Neuronal stem cell (in vitro differentiated cells): ENCODE results near the gene HCN1.

Experiments
- DNase-seq: peaks from one replicate; pipeline ENCODE4 v3.0.0-alpha.2; 2013; ENCODE audit warnings: low spot score
- H2AFZ ChIP-seq: one replicate; pipeline ENCODE4 v1.6.1; 2013; ENCODE audit warnings: mild to moderate bottlenecking, low read length, inconsistent platforms
- H2AK5ac ChIP-seq: 2 replicates; pipeline ENCODE4 v1.6.1; 2013; ENCODE audit warnings: low read depth, mild to moderate bottlenecking, inconsistent platforms, low read length, moderate library complexity, mixed read lengths
- H2BK120ac ChIP-seq: 2 replicates; pipeline ENCODE4 v1.6.1; 2013; ENCODE audit warnings: low read depth, mild to moderate bottlenecking, inconsistent platforms, low read length, moderate library complexity, mixed read lengths
- H2BK12ac ChIP-seq: one replicate; pipeline ENCODE4 v1.6.1; 2013; ENCODE audit warnings: low read length, inconsistent platforms
- H2BK15ac ChIP-seq: 2 replicates; pipeline ENCODE4 v1.6.1; 2013; ENCODE audit warnings: mild to moderate bottlenecking, low read length, inconsistent platforms, mixed read lengths
- H2BK5ac ChIP-seq: one replicate; pipeline ENCODE4 v1.6.1; 2013; ENCODE audit warnings: inconsistent platforms, mild to moderate bottlenecking, low read length, moderate library complexity
- H3K14ac ChIP-seq: one replicate; pipeline ENCODE4 v1.6.1; 2013; ENCODE audit warnings: low read length, inconsistent platforms
- H3K18ac ChIP-seq: 2 replicates; pipeline ENCODE4 v1.6.1; 2013; ENCODE audit warnings: low read length, inconsistent platforms
- H3K23ac ChIP-seq: 2 replicates; pipeline ENCODE4 v1.6.1; 2013; ENCODE audit warnings: low read depth, mild to moderate bottlenecking, mixed read lengths, low read length, inconsistent platforms; ENCODE audit not compliant: poor library complexity
- H3K27ac ChIP-seq: replicated peaks from 3 replicates; pipeline ENCODE4 v1.5.1; 2013; ENCODE audit warnings: low read length, inconsistent platforms
- H3K27me3 ChIP-seq, 3 experiments: 2 replicates each; pipeline ENCODE4 v1.6.1; 2013; ENCODE audit warnings: low read length in 3 of 3, mild to moderate bottlenecking in 2 of 3, inconsistent platforms in 1 of 3, low read depth in 1 of 3, mixed read lengths in 1 of 3, moderate library complexity in 1 of 3; ENCODE audit not compliant: control insufficient read depth in 3 of 3, insufficient read depth in 3 of 3
- H3K36me3 ChIP-seq, 2 donors: replicated peaks in 1 of 2; 2 replicates each; pipeline ENCODE4 v1.6.1; 2013; ENCODE audit warnings: low read length in 2 of 2; ENCODE audit not compliant: control insufficient read depth in 2 of 2, insufficient read depth in 2 of 2
- H3K4ac ChIP-seq: 2 replicates; pipeline ENCODE4 v1.6.1; 2013; ENCODE audit warnings: inconsistent platforms, mild to moderate bottlenecking, low read length, moderate library complexity
- H3K4me1 ChIP-seq, 2 donors: 1 replicate in 1 of 2; 2 replicates in 1 of 2; pipeline ENCODE4 v1.6.1; 2013; ENCODE audit warnings: low read length in 2 of 2, low read depth in 1 of 2; ENCODE audit not compliant: control insufficient read depth in 2 of 2, insufficient read depth in 1 of 2
- H3K4me2 ChIP-seq: one replicate; pipeline ENCODE4 v1.6.1; 2013; ENCODE audit warnings: mild to moderate bottlenecking, low read length, inconsistent platforms; ENCODE audit not compliant: insufficient read depth, poor library complexity, severe bottlenecking
- H3K4me3 ChIP-seq, 2 donors: 2 replicates each; pipeline ENCODE4 v1.5.1; 2013; ENCODE audit warnings: low read length in 2 of 2, mild to moderate bottlenecking in 2 of 2, inconsistent platforms in 1 of 2, moderate library complexity in 1 of 2
- H3K79me1 ChIP-seq: one replicate; pipeline ENCODE4 v1.6.1; 2013; ENCODE audit warnings: low read depth, mild to moderate bottlenecking, inconsistent platforms, low read length, moderate library complexity
- H3K9ac ChIP-seq: one replicate; pipeline ENCODE4 v1.6.1; 2013; ENCODE audit warnings: mild to moderate bottlenecking, low read depth, low read length, inconsistent platforms; ENCODE audit not compliant: poor library complexity
- H3K9me3 ChIP-seq, 2 donors: replicated peaks in 1 of 2; 2 replicates each; pipeline versions ENCODE3 to v1.6.1; 2013; ENCODE audit warnings: low read length in 2 of 2, mild to moderate bottlenecking in 2 of 2, inconsistent platforms in 1 of 2, low read depth in 1 of 2, mixed read lengths in 1 of 2, moderate library complexity in 1 of 2; ENCODE audit not compliant: control insufficient read depth in 2 of 2, insufficient read depth in 1 of 2
- H4K8ac ChIP-seq: one replicate; pipeline ENCODE4 v1.6.1; 2013; ENCODE audit warnings: low read depth, mild to moderate bottlenecking, inconsistent platforms, low read length, moderate library complexity
- H4K91ac ChIP-seq: one replicate; pipeline ENCODE4 v1.6.1; 2013; ENCODE audit warnings: low read length, low read depth, mild to moderate bottlenecking, inconsistent platforms; ENCODE audit not compliant: poor library complexity
- WGBS, 2 donors: extraction: QIAGEN DNeasy Blood & Tissue Kit; methylation state at CpG; one replicate each; pipeline ENCODE4 v1.1.7; 2013; ENCODE audit warnings: missing lambda C conversion rate in 2 of 2, mixed read lengths in 1 of 2; ENCODE audit not compliant: insufficient read length in 2 of 2, insufficient replicate concordance in 1 of 2; ENCODE audit errors: extremely low coverage in 2 of 2; 5-methylcytosine and 5-hydroxymethylcytosine counted together

Gene HCN1

DNA sequence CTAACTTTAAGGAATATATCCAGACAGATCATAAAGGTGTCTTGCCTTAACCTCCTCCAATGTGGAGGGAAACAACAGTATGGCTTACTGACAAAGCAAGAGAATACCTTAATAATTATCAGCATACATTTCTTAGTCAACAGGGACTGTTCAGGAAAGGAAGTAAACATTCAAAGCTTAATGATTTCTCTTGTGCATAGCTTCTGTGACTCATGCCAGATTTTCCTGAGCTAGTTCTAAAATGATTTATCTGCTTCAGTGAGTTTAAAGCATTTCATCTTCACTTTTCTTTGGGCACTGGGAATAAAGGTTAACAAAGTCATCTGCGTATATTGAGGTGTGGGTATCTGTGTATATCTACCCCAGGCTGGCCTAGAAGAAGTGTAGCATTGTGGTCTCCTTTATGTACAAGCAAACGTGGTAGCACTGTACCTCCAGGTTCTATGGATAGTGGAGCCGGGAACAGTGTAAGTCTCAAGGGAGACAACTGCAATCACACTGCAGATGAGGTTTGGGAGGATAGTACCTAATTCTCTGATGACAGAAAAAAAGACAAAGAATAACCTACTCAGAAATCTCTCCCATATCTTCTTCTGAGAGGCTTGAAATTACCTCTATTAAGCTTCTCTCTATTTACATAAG is 284.1 kb downstream of the HCN1 start:
- Histone ChIP-seq H3K23ac (no peak overlapping the region), H3K4ac (no peak overlapping the region), H3K9ac (no peak overlapping the region), H3K36me3 (no peaks in the 10 kb centered on the region), H3K27ac (no peak overlapping the region), H3K4me3 (no peak overlapping the region), H2AK5ac (no peak overlapping the region), H2BK5ac (no peak overlapping the region), H3K4me2 (no peak overlapping the region), H2BK12ac (no peak overlapping the region), H2AFZ (peak overlapping the region; percentile 42), H4K91ac (no peak overlapping the region), H3K9me3 (no peaks in the 10 kb centered on the region), H3K27me3 (no peaks in the 10 kb centered on the region), H2BK120ac (no peak overlapping the region), H3K79me1 (no peaks in the 10 kb centered on the region), H3K4me1 (no peaks in the 10 kb centered on the region), H2BK15ac (no peak overlapping the region), H4K8ac (no peak overlapping the region), H3K14ac (no peak overlapping the region), H3K18ac (no peak overlapping the region)
- DNase-seq: no peak
- no CpG with 5 or more reads among the region's 3 CpGs for WGBS, 2 donors

DNA sequence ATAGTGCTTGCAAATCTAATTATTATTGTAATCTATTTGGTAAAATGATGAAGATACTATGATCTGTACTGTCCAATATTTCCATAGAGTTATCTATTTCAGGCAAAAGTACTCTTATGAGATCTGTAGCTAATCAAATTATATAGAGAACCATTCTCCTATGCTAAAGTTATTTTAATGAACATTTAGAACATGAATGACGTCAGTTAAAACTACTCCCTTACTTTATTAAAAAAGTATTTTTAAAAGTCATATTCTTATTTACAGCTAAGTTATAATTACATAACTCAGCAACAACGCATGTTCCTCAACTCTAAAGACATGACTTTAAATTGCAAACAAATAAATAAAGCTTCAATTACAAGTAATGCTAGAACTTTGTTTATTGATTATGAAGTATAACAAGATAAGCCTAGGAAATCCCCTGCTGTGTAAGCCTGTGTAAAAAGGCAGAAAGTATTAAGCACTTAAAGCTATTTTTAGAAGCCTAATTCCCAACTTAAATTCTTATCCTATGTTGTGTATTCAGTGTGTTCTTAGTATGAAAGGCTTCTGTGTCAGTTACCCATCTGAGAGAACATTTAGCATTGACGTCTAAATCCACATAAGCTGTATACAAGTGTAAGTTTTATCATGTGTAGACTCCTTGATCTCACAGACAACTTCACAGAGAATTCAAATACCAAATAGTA is 285.7 kb downstream of the HCN1 start:
- Histone ChIP-seq H2BK12ac (no peak overlapping the region), H3K4me2 (no peak overlapping the region), H3K4ac (no peak overlapping the region), H2BK5ac (no peak overlapping the region), H3K9ac (no peak overlapping the region), H2AK5ac (no peak overlapping the region), H2BK120ac (no peak overlapping the region), H3K9me3 (no peaks in the 10 kb centered on the region), H3K36me3 (no peaks in the 10 kb centered on the region), H3K23ac (no peak overlapping the region), H2BK15ac (no peak overlapping the region), H3K18ac (no peak overlapping the region), H4K8ac (no peak overlapping the region), H3K79me1 (no peaks in the 10 kb centered on the region), H3K4me1 (no peaks in the 10 kb centered on the region), H3K27me3 (no peaks in the 10 kb centered on the region), H3K27ac (no peak overlapping the region), H4K91ac (no peak overlapping the region), H2AFZ (no peak overlapping the region), H3K14ac (no peak overlapping the region), H3K4me3 (no peak overlapping the region)
- no CpG with 5 or more reads among the region's 3 CpGs for WGBS, 2 donors
- DNase-seq: no peak

DNA sequence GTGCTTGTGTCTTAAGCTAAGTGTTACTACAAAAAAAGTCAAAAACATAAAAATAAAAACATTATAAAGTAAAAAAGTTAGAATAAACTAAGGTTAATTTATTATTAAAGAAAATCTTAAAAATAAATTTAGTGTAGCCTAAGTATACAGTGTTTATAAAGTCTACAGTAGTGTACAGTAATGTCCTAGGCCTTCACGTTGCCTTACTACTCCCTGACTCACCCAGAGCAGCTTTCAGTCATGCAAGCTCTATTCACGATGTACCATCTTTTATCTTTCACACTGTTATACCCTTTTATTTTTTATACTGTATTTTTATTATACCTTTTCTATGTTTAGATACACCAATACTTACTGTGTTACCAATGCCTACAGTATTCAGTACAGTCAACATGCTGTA is 288.1 kb downstream of the HCN1 start:
- H3K18ac ChIP-seq: no peak overlapping the region
- H3K27ac ChIP-seq: no peak overlapping the region
- H3K4me2 ChIP-seq: no peak overlapping the region
- H2BK15ac ChIP-seq: no peak overlapping the region
- H3K14ac ChIP-seq: no peak overlapping the region
- WGBS, 2 donors: no CpG with 5 or more reads among the region's 2 CpGs
- DNase-seq: no peak
- no peaks in the 10 kb centered on the region for H3K27me3 ChIP-seq
- no peak overlapping the region for H3K23ac ChIP-seq
- no peak overlapping the region for H4K8ac ChIP-seq
- H3K79me1 ChIP-seq: no peaks in the 10 kb centered on the region
- no peak overlapping the region for H2AK5ac ChIP-seq
- no peaks in the 10 kb centered on the region for H3K36me3 ChIP-seq
- H3K9me3 ChIP-seq: no peaks in the 10 kb centered on the region
- H2BK12ac ChIP-seq: no peak overlapping the region
- H2BK5ac ChIP-seq: no peak overlapping the region
- H2AFZ ChIP-seq: no peak overlapping the region
- no peak overlapping the region for H3K4ac ChIP-seq
- no peak overlapping the region for H3K9ac ChIP-seq
- H4K91ac ChIP-seq: no peak overlapping the region
- H3K4me1 ChIP-seq: no peaks in the 10 kb centered on the region
- no peak overlapping the region for H3K4me3 ChIP-seq
- no peak overlapping the region for H2BK120ac ChIP-seq

DNA sequence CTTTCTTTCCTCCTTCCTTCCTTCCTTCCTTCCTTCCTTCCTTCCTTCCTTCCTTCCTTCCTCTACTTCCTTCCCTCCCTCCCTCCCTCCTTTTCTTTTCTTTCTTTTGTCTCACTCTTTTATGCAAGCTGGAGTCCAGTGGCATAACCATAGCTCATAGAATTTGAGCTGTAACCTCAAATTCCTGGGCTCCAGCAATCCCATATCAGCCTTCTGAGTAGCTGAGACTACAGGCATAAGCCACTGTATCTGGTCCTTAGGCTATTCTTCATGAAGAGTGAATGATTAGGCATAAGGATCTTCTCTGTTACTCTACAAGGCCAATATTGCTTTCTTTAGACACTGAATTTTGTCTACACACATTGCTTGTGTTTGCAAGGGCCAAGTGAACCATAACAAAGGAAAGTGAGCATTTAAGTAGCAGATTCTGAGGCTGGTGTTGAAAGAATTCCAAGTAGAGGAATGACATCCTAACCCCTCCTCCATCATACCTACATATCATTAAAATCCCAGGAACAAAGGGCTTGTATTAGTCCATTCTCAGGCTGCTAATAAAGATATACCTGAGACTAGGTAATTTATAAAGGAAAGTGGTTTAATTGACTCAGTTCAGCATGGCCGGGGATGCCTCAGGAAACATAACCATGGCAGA is 293.2 kb downstream of the HCN1 start:
- no CpG with 5 or more reads among the region's 1 CpG for WGBS, 2 donors
- H3K23ac ChIP-seq: no peak overlapping the region

More for the DNA sequence above, 293.2 kb downstream of the HCN1 start:
- H4K8ac ChIP-seq: no peak overlapping the region
- H3K27me3 ChIP-seq: no peaks in the 10 kb centered on the region
- DNase-seq: no peak
- no peak overlapping the region for H2BK15ac ChIP-seq
- no peak overlapping the region for H3K18ac ChIP-seq
- H2BK5ac ChIP-seq: no peak overlapping the region
- H3K79me1 ChIP-seq: no peaks in the 10 kb centered on the region
- no peak overlapping the region for H2BK120ac ChIP-seq
- no peak overlapping the region for H3K9ac ChIP-seq
- H3K4ac ChIP-seq: no peak overlapping the region
- H2AK5ac ChIP-seq: no peak overlapping the region
- peak overlapping the region; percentile 41 for H2AFZ ChIP-seq
- H3K27ac ChIP-seq: no peak overlapping the region
- H3K36me3 ChIP-seq: no peaks in the 10 kb centered on the region
- H2BK12ac ChIP-seq: no peak overlapping the region
- no peaks in the 10 kb centered on the region for H3K9me3 ChIP-seq
- H3K4me2 ChIP-seq: no peak overlapping the region
- no peak overlapping the region for H4K91ac ChIP-seq
- H3K14ac ChIP-seq: no peak overlapping the region
- no peak overlapping the region for H3K4me3 ChIP-seq
- peaks cover 0 to 2% of the 10 kb centered on the region in 2 donors for H3K4me1 ChIP-seq
